Glutamatergic neuron (in vitro differentiated cells): ENCODE data around the gene C16orf86. TPM values are rescaled to one million over a fixed set of nuclear protein-coding genes. Genes with fewer than 3 reads are reported as not detected.

Experiments
- DNase-seq: peaks from one replicate; pipeline ENCODE4 v3.0.0; 2022
- H3K27ac Mint-ChIP-seq: one replicate; pipeline ENCODE4 v1.8.0; 2020; ENCODE audit warnings: mild to moderate bottlenecking, mixed read lengths, inconsistent platforms; ENCODE audit not compliant: unreplicated experiment
- H3K27me3 Mint-ChIP-seq: one replicate; pipeline ENCODE4 v1.8.0; 2020; ENCODE audit warnings: mild to moderate bottlenecking, moderate library complexity, mixed read lengths, inconsistent platforms; ENCODE audit not compliant: unreplicated experiment
- H3K36me3 Mint-ChIP-seq: one replicate; pipeline ENCODE4 v1.8.0; 2020; ENCODE audit warnings: mild to moderate bottlenecking, mixed read lengths, inconsistent platforms; ENCODE audit not compliant: unreplicated experiment
- H3K4me1 Mint-ChIP-seq: one replicate; pipeline ENCODE4 v1.8.0; 2020; ENCODE audit warnings: mild to moderate bottlenecking, low read depth, mixed read lengths, inconsistent platforms; ENCODE audit not compliant: unreplicated experiment
- H3K4me3 Mint-ChIP-seq: one replicate; pipeline ENCODE4 v1.8.0; 2020; ENCODE audit warnings: mild to moderate bottlenecking, mixed read lengths, inconsistent platforms; ENCODE audit not compliant: unreplicated experiment
- H3K9me3 Mint-ChIP-seq: one replicate; pipeline ENCODE4 v1.8.0; 2020; ENCODE audit warnings: mild to moderate bottlenecking, moderate library complexity, mixed read lengths, inconsistent platforms; ENCODE audit not compliant: unreplicated experiment
- total RNA-seq: library from RNA; stranded (reverse); fragmentation: NEBNext Ultra II Directional; extraction: Animal tissue kit (Norgen Biotek cat#: 25700); gene quantifications from one replicate; pipeline ENCODE4 v1.2.1, GENCODE V29; 2021; ENCODE audit not compliant: unreplicated experiment
- TF ChIP-seq, protein P1 (sequence below): fragments of 200-600 bp; sonication (generic); IDR thresholded peaks from one replicate; pipeline ENCODE4 v1.5.0; 2021; ENCODE audit not compliant: partially characterized antibody, unreplicated experiment

Gene C16orf86
- total RNA-seq, 1 donor from 2014 or later: 3.4 TPM

- H3K4me3 Mint-ChIP-seq: peak overlapping the region; percentile 11
Observed at GRCh38 chr16:67669499-67670101, 3.0 kb downstream of the C16orf86 start.

GRCh38 chr16:67672306-67672705 lies 5.7 kb downstream of the C16orf86 start:
- DNase-seq: no peak
- no peak overlapping the region for H3K4me3 Mint-ChIP-seq
- no peaks in the 10 kb centered on the region for H3K36me3 Mint-ChIP-seq
- peaks cover 17% of the 10 kb centered on the region for H3K4me1 Mint-ChIP-seq
- H3K27me3 Mint-ChIP-seq: peaks cover 9% of the 10 kb centered on the region
- H3K9me3 Mint-ChIP-seq: peaks cover 11% of the 10 kb centered on the region
- H3K27ac Mint-ChIP-seq: no peak overlapping the region
- TF ChIP-seq, protein P1, sequence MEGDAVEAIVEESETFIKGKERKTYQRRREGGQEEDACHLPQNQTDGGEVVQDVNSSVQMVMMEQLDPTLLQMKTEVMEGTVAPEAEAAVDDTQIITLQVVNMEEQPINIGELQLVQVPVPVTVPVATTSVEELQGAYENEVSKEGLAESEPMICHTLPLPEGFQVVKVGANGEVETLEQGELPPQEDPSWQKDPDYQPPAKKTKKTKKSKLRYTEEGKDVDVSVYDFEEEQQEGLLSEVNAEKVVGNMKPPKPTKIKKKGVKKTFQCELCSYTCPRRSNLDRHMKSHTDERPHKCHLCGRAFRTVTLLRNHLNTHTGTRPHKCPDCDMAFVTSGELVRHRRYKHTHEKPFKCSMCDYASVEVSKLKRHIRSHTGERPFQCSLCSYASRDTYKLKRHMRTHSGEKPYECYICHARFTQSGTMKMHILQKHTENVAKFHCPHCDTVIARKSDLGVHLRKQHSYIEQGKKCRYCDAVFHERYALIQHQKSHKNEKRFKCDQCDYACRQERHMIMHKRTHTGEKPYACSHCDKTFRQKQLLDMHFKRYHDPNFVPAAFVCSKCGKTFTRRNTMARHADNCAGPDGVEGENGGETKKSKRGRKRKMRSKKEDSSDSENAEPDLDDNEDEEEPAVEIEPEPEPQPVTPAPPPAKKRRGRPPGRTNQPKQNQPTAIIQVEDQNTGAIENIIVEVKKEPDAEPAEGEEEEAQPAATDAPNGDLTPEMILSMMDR: no peak

More at GRCh38 chr16:67669499-67670101, 3.0 kb downstream of the C16orf86 start:
- TF ChIP-seq, protein P1: no peak
- Mint-ChIP-seq H3K36me3 (no peaks in the 10 kb centered on the region), H3K27me3 (peaks cover 19% of the 10 kb centered on the region), H3K4me1 (peaks cover 25% of the 10 kb centered on the region), H3K27ac (no peak overlapping the region), H3K9me3 (peaks cover 12% of the 10 kb centered on the region)
- DNase-seq: no peak

- Mint-ChIP-seq H3K4me3 (no peak overlapping the region), H3K27me3 (peaks cover 9% of the 10 kb centered on the region)
Observed at GRCh38 chr16:67672739-67673662, 6.4 kb downstream of the C16orf86 start.

DNA sequence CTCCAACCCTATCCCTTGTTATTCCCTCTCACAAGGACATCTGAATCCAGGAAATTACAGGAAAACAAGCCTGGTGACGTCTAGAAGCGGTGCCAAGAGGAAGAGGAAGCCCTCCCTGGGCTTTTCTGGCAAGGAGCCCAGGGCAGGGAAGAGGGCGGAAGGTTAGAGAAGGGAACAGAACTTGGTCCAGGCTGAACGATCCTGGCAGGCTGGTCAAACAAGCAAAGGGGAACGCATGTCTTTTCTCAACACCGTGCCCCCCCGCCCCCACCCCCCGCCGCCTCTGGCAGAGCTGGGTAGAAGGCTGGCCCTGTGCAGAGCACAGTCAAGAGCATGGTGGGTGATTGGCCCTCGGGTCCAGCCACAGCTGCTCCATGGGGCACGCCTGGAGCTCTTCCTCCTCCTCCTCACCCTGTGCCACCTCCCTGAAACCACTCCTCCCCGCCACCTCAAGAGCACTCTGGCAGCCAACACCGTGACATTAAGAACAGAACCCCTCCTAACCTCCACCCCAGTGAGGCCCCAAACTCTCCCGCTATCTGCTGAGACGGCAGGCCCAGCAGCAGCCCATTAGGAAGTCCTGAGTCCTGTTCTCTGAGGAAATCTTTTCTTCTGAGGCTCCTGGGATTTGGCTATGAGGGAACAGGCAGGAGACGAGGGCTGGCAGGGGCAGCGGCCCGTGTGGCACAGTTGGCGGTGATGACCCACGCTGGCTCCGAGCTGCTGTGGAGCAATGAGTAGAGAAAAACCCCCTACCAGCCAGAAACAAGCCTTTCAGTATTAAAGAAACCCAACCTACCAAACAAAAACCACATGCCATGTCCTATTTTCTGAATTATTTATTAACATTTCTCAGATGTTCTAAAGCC lies 7.3 kb downstream of the C16orf86 start:
- H3K9me3 Mint-ChIP-seq: peaks cover 7% of the 10 kb centered on the region
- no peaks in the 10 kb centered on the region for H3K36me3 Mint-ChIP-seq
- peak overlapping the region; percentile 28 for H3K27ac Mint-ChIP-seq
- no peak overlapping the region for H3K4me3 Mint-ChIP-seq
- H3K27me3 Mint-ChIP-seq: peaks cover 8% of the 10 kb centered on the region
- peaks cover 14% of the 10 kb centered on the region for H3K4me1 Mint-ChIP-seq
- no peak for DNase-seq
- TF ChIP-seq, protein P1: no peak

More at GRCh38 chr16:67672739-67673662, 6.4 kb downstream of the C16orf86 start:
- DNase-seq: peak; percentile 79
- Mint-ChIP-seq H3K4me1 (peaks cover 17% of the 10 kb centered on the region), H3K9me3 (peaks cover 11% of the 10 kb centered on the region), H3K36me3 (no peaks in the 10 kb centered on the region), H3K27ac (no peak overlapping the region)
- TF ChIP-seq, protein P1: peak; percentile 67
